Measurements from ENCODE around the gene ANKLE2.

DNA sequence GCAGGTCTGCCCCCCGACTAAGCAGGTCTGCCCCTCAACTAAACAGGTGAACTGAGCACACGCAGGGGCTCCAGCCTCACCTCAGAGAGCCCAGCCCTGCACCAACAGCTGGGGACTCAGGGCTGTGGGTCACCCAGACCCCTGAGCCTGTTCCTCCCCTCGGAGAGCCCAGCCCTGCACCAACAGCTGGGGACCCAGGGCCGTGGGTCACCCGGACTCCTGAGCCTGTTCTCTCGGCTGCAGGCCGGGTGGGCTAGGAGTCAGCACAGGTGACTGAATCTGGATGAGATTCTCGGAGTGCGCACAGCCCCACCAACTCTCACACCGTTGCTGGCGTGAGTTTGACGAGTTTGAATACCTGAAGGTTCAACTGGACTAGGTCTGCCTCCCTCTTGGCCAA, 20.3 kb upstream of the ANKLE2 start:
- TF ChIP-seq EZH2phosphoT487 (IDR thresholded peaks at IDR 0.05): no peak
- TF ChIP-seq, protein P1, sequence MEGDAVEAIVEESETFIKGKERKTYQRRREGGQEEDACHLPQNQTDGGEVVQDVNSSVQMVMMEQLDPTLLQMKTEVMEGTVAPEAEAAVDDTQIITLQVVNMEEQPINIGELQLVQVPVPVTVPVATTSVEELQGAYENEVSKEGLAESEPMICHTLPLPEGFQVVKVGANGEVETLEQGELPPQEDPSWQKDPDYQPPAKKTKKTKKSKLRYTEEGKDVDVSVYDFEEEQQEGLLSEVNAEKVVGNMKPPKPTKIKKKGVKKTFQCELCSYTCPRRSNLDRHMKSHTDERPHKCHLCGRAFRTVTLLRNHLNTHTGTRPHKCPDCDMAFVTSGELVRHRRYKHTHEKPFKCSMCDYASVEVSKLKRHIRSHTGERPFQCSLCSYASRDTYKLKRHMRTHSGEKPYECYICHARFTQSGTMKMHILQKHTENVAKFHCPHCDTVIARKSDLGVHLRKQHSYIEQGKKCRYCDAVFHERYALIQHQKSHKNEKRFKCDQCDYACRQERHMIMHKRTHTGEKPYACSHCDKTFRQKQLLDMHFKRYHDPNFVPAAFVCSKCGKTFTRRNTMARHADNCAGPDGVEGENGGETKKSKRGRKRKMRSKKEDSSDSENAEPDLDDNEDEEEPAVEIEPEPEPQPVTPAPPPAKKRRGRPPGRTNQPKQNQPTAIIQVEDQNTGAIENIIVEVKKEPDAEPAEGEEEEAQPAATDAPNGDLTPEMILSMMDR (IDR thresholded peaks at IDR 0.05): no peak
